Thoracic aorta (tissue), 2 donors: ENCODE data around the gene MAP3K2. TPM values are rescaled to one million over a fixed set of nuclear protein-coding genes. Genes with fewer than 3 reads are reported as not detected.

Experiments used
- ATAC-seq: fragments of 150-250 bp; one replicate; pipeline ENCODE4 v1.8.0; 2017; ENCODE audit warnings: low read depth; ENCODE audit not compliant: insufficient number of reproducible peaks, low FRiP score
- DNase-seq: peaks from one replicate; pipeline ENCODE4 v3.0.0-alpha.2; 2020; ENCODE audit warnings: low spot score
- H3K27ac ChIP-seq, 2 donors: fragments of 200-600 bp; sonication (generic); 1 replicate in 1 of 2; 2 replicates in 1 of 2; pipeline ENCODE4 v1.5.1; 2016; ENCODE audit warnings: mild to moderate bottlenecking in 2 of 2, moderate library complexity in 2 of 2
- H3K27me3 ChIP-seq: fragments of 200-600 bp; sonication (generic); replicated peaks from 2 replicates; pipeline ENCODE4 v1.6.0; 2016; ENCODE audit warnings: mild to moderate bottlenecking; ENCODE audit not compliant: insufficient read depth
- H3K36me3 ChIP-seq: fragments of 200-600 bp; sonication (generic); one replicate; pipeline ENCODE4 v1.5.1; 2016
- H3K4me1 ChIP-seq, 2 donors: fragments of 200-600 bp; sonication (generic); 1 replicate in 1 of 2; 2 replicates in 1 of 2; pipeline versions ENCODE4 v1.5.1 to v1.6.0; 2016; ENCODE audit warnings: low read depth in 2 of 2, mild to moderate bottlenecking in 1 of 2; ENCODE audit not compliant: control insufficient read depth in 1 of 2
- H3K4me3 ChIP-seq: fragments of 200-600 bp; sonication (generic); 2 replicates; pipeline ENCODE4 v1.5.1; 2016; ENCODE audit warnings: mild to moderate bottlenecking
- H3K9me3 ChIP-seq: fragments of 200-600 bp; sonication (generic); 2 replicates; pipeline ENCODE4 v1.5.1; 2016
- total RNA-seq, 2 donors: library from RNA; depleted of rRNA; stranded (reverse); fragments of >200 nt; gene quantifications; one replicate each; pipeline versions ENCODE4 v1.1.0 to v1.2.3, GENCODE V29; 2016
- TF ChIP-seq, protein P1 (sequence below): fragments of 200-600 bp; sonication (generic); IDR thresholded peaks from one replicate; pipeline ENCODE4 v1.5.1; 2019; ENCODE audit warnings: antibody characterized with exemption

The MAP3K2 gene
- total RNA-seq, 2 donors from 2014 or later: 67.9 to 107 TPM

DNA sequence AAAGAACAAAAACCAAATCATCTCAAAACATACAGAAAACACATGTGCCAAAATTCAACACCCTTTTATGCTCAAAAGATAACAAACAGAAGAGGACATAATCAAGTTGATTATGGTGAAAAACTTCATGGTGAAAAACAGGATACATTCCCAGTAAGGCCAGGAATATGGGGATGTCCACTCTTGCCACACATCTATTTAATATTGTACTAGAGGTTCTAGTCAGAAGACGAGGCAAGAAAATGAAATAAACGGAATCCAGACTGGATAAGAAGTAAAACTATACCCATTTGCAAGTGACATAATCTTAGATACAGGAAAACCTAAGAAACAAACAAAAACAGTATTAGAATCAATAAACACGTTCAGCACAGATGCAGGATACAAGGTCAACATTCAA is 40.8 kb downstream of the MAP3K2 start:
- peaks cover 15% of the 10 kb centered on the region in 2 donors for H3K4me1 ChIP-seq
- no peaks in the 10 kb centered on the region for H3K36me3 ChIP-seq
- H3K9me3 ChIP-seq: no peaks in the 10 kb centered on the region
- ATAC-seq (no peak), DNase-seq (no peak)
- no peak overlapping the region for H3K27ac ChIP-seq
- no peaks in the 10 kb centered on the region for H3K27me3 ChIP-seq
- H3K4me3 ChIP-seq: no peak overlapping the region
- TF ChIP-seq, protein P1, sequence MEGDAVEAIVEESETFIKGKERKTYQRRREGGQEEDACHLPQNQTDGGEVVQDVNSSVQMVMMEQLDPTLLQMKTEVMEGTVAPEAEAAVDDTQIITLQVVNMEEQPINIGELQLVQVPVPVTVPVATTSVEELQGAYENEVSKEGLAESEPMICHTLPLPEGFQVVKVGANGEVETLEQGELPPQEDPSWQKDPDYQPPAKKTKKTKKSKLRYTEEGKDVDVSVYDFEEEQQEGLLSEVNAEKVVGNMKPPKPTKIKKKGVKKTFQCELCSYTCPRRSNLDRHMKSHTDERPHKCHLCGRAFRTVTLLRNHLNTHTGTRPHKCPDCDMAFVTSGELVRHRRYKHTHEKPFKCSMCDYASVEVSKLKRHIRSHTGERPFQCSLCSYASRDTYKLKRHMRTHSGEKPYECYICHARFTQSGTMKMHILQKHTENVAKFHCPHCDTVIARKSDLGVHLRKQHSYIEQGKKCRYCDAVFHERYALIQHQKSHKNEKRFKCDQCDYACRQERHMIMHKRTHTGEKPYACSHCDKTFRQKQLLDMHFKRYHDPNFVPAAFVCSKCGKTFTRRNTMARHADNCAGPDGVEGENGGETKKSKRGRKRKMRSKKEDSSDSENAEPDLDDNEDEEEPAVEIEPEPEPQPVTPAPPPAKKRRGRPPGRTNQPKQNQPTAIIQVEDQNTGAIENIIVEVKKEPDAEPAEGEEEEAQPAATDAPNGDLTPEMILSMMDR: no peak

GRCh38 chr2:127343277-127343676 is 44.5 kb downstream of the MAP3K2 start:
- DNase-seq (no peak), ATAC-seq (no peak)
- no peaks in the 10 kb centered on the region for H3K36me3 ChIP-seq
- TF ChIP-seq, protein P1: no peak
- no peaks in the 10 kb centered on the region for H3K9me3 ChIP-seq
- H3K4me3 ChIP-seq: no peak overlapping the region
- no peaks in the 10 kb centered on the region for H3K27me3 ChIP-seq
- H3K27ac ChIP-seq: no peak overlapping the region
- peaks cover 11 to 13% of the 10 kb centered on the region in 2 donors for H3K4me1 ChIP-seq

- H3K36me3 ChIP-seq: no peaks in the 10 kb centered on the region
- no peaks in the 10 kb centered on the region for H3K27me3 ChIP-seq
- peaks cover 9 to 11% of the 10 kb centered on the region in 2 donors for H3K4me1 ChIP-seq
- H3K27ac ChIP-seq: no peak overlapping the region
- DNase-seq (no peak), ATAC-seq (no peak)
- no peaks in the 10 kb centered on the region for H3K9me3 ChIP-seq
- no peak overlapping the region for H3K4me3 ChIP-seq
- TF ChIP-seq, protein P1: no peak
Measured at GRCh38 chr2:127342101-127342500, 45.7 kb downstream of the MAP3K2 start.

DNA sequence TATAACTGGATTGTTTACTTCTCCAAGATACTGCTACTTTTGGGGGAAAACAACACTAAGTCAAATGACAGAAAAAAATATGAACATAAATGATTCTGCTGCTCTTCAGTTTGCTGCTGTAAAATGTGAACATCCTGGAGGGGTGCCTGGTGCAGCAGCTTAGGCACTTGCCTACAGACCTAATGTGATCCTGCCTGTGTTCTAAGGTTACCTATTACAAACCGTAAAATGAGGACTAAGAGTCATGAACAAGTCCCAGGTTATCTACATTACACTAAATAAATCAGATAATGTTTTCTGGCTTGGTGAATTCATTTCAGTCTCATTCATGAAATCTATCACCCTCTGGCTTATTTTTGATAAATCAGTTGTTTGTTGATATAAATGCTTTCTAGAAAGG is 55.4 kb downstream of the MAP3K2 start:
- Histone ChIP-seq H3K36me3 (peaks cover 13% of the 10 kb centered on the region), H3K9me3 (no peaks in the 10 kb centered on the region), H3K27ac (no peak overlapping the region), H3K27me3 (no peaks in the 10 kb centered on the region), H3K4me1 (peaks cover 0 to 8% of the 10 kb centered on the region in 2 donors), H3K4me3 (no peak overlapping the region)
- ATAC-seq: no peak
- TF ChIP-seq, protein P1: no peak
- no peak for DNase-seq

DNA sequence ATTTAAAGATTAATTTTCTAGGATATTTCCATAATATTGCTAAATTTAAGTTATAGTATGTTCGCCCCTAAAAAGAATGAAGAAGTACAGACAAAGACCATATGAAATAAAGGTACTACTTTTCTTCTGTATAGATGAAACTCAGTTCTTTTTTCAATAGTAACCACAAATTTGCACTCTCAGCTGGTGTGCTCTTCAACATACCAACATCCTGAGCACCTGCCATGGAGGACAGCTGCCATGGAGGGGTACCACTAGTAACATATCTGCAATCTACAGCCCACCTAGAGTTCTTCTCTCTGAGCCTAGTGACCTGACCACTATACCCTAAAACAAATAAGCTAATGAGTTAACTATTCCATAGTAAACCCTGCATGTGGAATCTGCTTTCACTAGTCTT is 57.0 kb downstream of the MAP3K2 start:
- Histone ChIP-seq H3K36me3 (peaks cover 13% of the 10 kb centered on the region), H3K27me3 (no peaks in the 10 kb centered on the region), H3K4me1 (peaks cover 0 to under 1% of the 10 kb centered on the region in 2 donors), H3K4me3 (no peak overlapping the region), H3K9me3 (no peaks in the 10 kb centered on the region), H3K27ac (no peak overlapping the region)
- TF ChIP-seq, protein P1: no peak
- no peak for ATAC-seq
- no peak for DNase-seq
